ENCODE data around the gene EYA2. TPM values are rescaled to one million over a fixed set of nuclear protein-coding genes. Genes with fewer than 3 reads are reported as not detected.

EYA2 gene
- total and polyA plus RNA-seq, 2 of the 4 experiments (the other 2 are of a cell fraction): 2.3 to 5.4 TPM

- no peak overlapping the region for H4K5ac ChIP-seq (ENCODE audit: low read depth, low read length)
- no peak for TF ChIP-seq RFX5 (IDR thresholded peaks at IDR 0.05; ENCODE audit: low read depth, low read length)
- TF ChIP-seq ELK1 (IDR thresholded peaks at IDR 0.05; ENCODE audit: borderline replicate concordance, low read depth, low read length): no peak
- no peak for TF ChIP-seq POLR2A (IDR thresholded peaks at IDR 0.05; ENCODE audit: low read depth, low read length)
- TF ChIP-seq CEBPB (IDR thresholded peaks at IDR 0.05; ENCODE audit: low read depth, low read length): no peak
- no peak for TF ChIP-seq BHLHE40 (IDR thresholded peaks at IDR 0.05; ENCODE audit: low read depth, low read length)
- TF ChIP-seq NFE2L2 (IDR thresholded peaks at IDR 0.05; ENCODE audit: low read depth, low read length): no peak
- no peak for TF ChIP-seq CHD1 (IDR thresholded peaks at IDR 0.05; ENCODE audit: low read depth, low read length)
- TF ChIP-seq MAFK (IDR thresholded peaks at IDR 0.05; ENCODE audit: low read depth, low read length): no peak
- no peak for TF ChIP-seq SMC3 (IDR thresholded peaks at IDR 0.05; ENCODE audit: low read depth, low read length)
- no peak for TF ChIP-seq RAD21 (IDR thresholded peaks at IDR 0.05; ENCODE audit: low read length)
- TF ChIP-seq FOS (IDR thresholded peaks at IDR 0.05; ENCODE audit: low read depth, low read length): no peak
- H3K27ac ChIP-seq (ENCODE audit: insufficient read depth, low read length): no peak overlapping the region
- no peak overlapping the region for H3K23ac ChIP-seq (ENCODE audit: low read depth, low read length)
- H3K9ac ChIP-seq (ENCODE audit: low read depth, low read length): no peak overlapping the region
- no peak overlapping the region for H2BK15ac ChIP-seq (ENCODE audit: low read depth, low read length)
- DNase-seq (no peak), ATAC-seq (ENCODE audit: low read depth) (no peak)
- intact Hi-C loops (cut with micrococcal nuclease) (no loop called here), in situ Hi-C loops (cut with MboI; ENCODE audit: low sequenced_read_pairs) (no loop called here), dilution Hi-C loops (cut with HindIII; ENCODE audit: low sequenced_read_pairs, unreplicated experiment) (no loop called here)
- H3K36me3 ChIP-seq (ENCODE audit: control insufficient read depth, insufficient read depth, low read length): peaks cover 55% of the 10 kb centered on the region
- CTCF ChIA-PET: no interaction called here
- H2AK9ac ChIP-seq (replicated peaks; ENCODE audit: low read depth, low read length, poor library complexity): no peak overlapping the region
- H4K91ac ChIP-seq (ENCODE audit: insufficient read depth, low read depth, low read length): no peak overlapping the region
- POLR2A ChIA-PET (ENCODE audit: unreplicated experiment): no interaction called here
- no peak overlapping the region for H3K56ac ChIP-seq (ENCODE audit: extremely low read depth, insufficient read depth, low read length)
- H3K4ac ChIP-seq (ENCODE audit: low read depth, low read length): no peak overlapping the region
- no peak overlapping the region for H3K4me2 ChIP-seq (ENCODE audit: low read depth, low read length)
- H2BK5ac ChIP-seq (ENCODE audit: low read depth, low read length, poor library complexity, severe bottlenecking): no peak overlapping the region
- H3K9me3 ChIP-seq (ENCODE audit: control insufficient read depth, insufficient read depth, low read length): no peaks in the 10 kb centered on the region
- no CpG with 5 or more reads among the region's 7 CpGs for WGBS, 2 experiments (ENCODE audit: extremely low coverage in 2 of 2, insufficient read length in 1 of 2)
- no peak overlapping the region for H2BK120ac ChIP-seq (ENCODE audit: low read depth, low read length)
- no peak overlapping the region for H2AFZ ChIP-seq (replicated peaks; ENCODE audit: low read length, poor library complexity)
- H3K9me1 ChIP-seq (ENCODE audit: insufficient read depth, low read length): peaks cover 20% of the 10 kb centered on the region; the same call in 1 of the 2 replicates
- H4K8ac ChIP-seq (ENCODE audit: low read depth in 2 of 2, low read length in 2 of 2): no peak overlapping the region
- no peak overlapping the region for H3K4me3 ChIP-seq (ENCODE audit: insufficient read depth, low read depth, low read length)
- H3K14ac ChIP-seq (replicated peaks; ENCODE audit: low read depth, low read length): no peak overlapping the region
- H2AK5ac ChIP-seq (ENCODE audit: low read depth, low read length): no peak overlapping the region
- no peak overlapping the region for H3K18ac ChIP-seq (ENCODE audit: low read depth, low read length)
- H2BK20ac ChIP-seq (ENCODE audit: low read depth, low read length): no peak overlapping the region
- no peaks in the 10 kb centered on the region; the same call in 1 of the 2 replicates for H4K20me1 ChIP-seq (ENCODE audit: insufficient read depth, low read length)
- no peaks in the 10 kb centered on the region for H3K27me3 ChIP-seq (ENCODE audit: control insufficient read depth, insufficient read depth, low read length)
- peaks cover 26 to 54% of the 10 kb centered on the region in 2 experiments; a peak in 3 of 4 replicates for H3K79me1 ChIP-seq (ENCODE audit: low read depth in 1 of 2, low read length in 2 of 2)
- no TSS peak for BruUV-seq (replicated peaks)
- H3K4me1 ChIP-seq (ENCODE audit: control insufficient read depth, insufficient read depth, low read length): peaks cover 2% of the 10 kb centered on the region; the same call in 1 of the 2 replicates
Measured at GRCh38 chr20:47211036-47211435, 316.4 kb downstream of the EYA2 start.

Measured in IMR-90 (cell line).